HepG2 (cell line): ENCODE measurements around the gene GJD3. TPM values are rescaled to one million over a fixed set of nuclear protein-coding genes. Genes with fewer than 3 reads are reported as not detected.

Experiments
- AHR ChIP-seq: IDR thresholded peaks from 2 replicates; pipeline ENCODE4 v1.6.1; 2018; ENCODE audit warnings: missing genetic modification reagents, missing compliant biosample characterization
- CAMTA2 ChIP-seq: sonication (generic); formaldehyde crosslinking; IDR thresholded peaks from 2 replicates; pipeline ENCODE4 v1.4.0; 2020; ENCODE audit warnings: mild to moderate bottlenecking, missing genetic modification reagents, borderline replicate concordance
- CTCF ChIP-seq: sonication (generic); formaldehyde crosslinking; IDR thresholded peaks from 2 replicates; pipeline ENCODE4 v1.5.0; 2020; ENCODE audit warnings: mild to moderate bottlenecking, missing genetic modification reagents, moderate library complexity
- FOXA1 ChIP-seq, 2 experiments: fragments of 450-650 bp in 1 of 2; sonication (generic) in 1 of 2; formaldehyde crosslinking in 1 of 2; IDR thresholded peaks; 2 replicates each; pipeline versions ENCODE4 v1.4.0 to v1.6.1; 2016 to 2020; ENCODE audit warnings: missing genetic modification reagents in 1 of 2
- HMG20B ChIP-seq: conservative IDR thresholded peaks from 2 replicates; pipeline ENCODE4 v1.6.1; 2016; ENCODE audit warnings: missing genetic modification reagents, missing compliant biosample characterization
- LRRFIP1 ChIP-seq: sonication (generic); formaldehyde crosslinking; conservative IDR thresholded peaks from 2 replicates; pipeline ENCODE4 v1.4.0; 2020; ENCODE audit warnings: missing genetic modification reagents
- MYNN ChIP-seq: sonication (generic); formaldehyde crosslinking; IDR thresholded peaks from 2 replicates; pipeline ENCODE4 v1.4.0; 2020; ENCODE audit warnings: mild to moderate bottlenecking, low read depth, missing genetic modification reagents
- NKX3-1 ChIP-seq: sonication (generic); formaldehyde crosslinking; IDR thresholded peaks from 2 replicates; pipeline ENCODE4 v1.5.0; 2020; ENCODE audit warnings: missing genetic modification reagents
- PHF8 ChIP-seq: sonication (generic); formaldehyde crosslinking; IDR thresholded peaks from 2 replicates; pipeline ENCODE4 v1.5.0; 2020; ENCODE audit warnings: missing genetic modification reagents
- SNAPC5 ChIP-seq: sonication (generic); formaldehyde crosslinking; IDR thresholded peaks from 2 replicates; pipeline ENCODE4 v1.8.1; 2023; ENCODE audit warnings: mild to moderate bottlenecking, missing genetic modification reagents, borderline replicate concordance
- ZNF329 ChIP-seq: sonication (generic); formaldehyde crosslinking; IDR thresholded peaks from 2 replicates; pipeline ENCODE4 v1.9.0; 2021; ENCODE audit warnings: low read depth, mild to moderate bottlenecking, missing genetic modification reagents
- ZNF430 ChIP-seq: sonication (generic); formaldehyde crosslinking; IDR thresholded peaks from 2 replicates; pipeline ENCODE4 v1.9.0; 2021; ENCODE audit warnings: mild to moderate bottlenecking, missing genetic modification reagents
- ZNF512 ChIP-seq: sonication (generic); formaldehyde crosslinking; IDR thresholded peaks from 2 replicates; pipeline ENCODE4 v1.4.0; 2020; ENCODE audit warnings: mild to moderate bottlenecking, missing genetic modification reagents
- ZNF564 ChIP-seq: sonication (generic); formaldehyde crosslinking; IDR thresholded peaks from 2 replicates; pipeline ENCODE4 v1.8.1; 2023; ENCODE audit warnings: mild to moderate bottlenecking, missing genetic modification reagents
- ZNF577 ChIP-seq: sonication (generic); formaldehyde crosslinking; IDR thresholded peaks from 2 replicates; pipeline ENCODE4 v1.4.0; 2020; ENCODE audit warnings: mild to moderate bottlenecking, low read depth, missing genetic modification reagents, borderline replicate concordance
- ZNF619 ChIP-seq: sonication (generic); formaldehyde crosslinking; IDR thresholded peaks from 2 replicates; pipeline ENCODE4 v1.4.0; 2020; ENCODE audit warnings: mild to moderate bottlenecking, missing genetic modification reagents
- ZNF704 ChIP-seq: sonication (generic); formaldehyde crosslinking; IDR thresholded peaks from 2 replicates; pipeline ENCODE4 v1.8.1; 2023; ENCODE audit warnings: mild to moderate bottlenecking, inconsistent platforms, moderate library complexity, missing genetic modification reagents, borderline replicate concordance
- ZNF800 ChIP-seq: sonication (generic); formaldehyde crosslinking; IDR thresholded peaks from 2 replicates; pipeline ENCODE4 v1.4.0; 2020; ENCODE audit warnings: missing genetic modification reagents
- polyA plus RNA-seq, 8 experiments: library from polyadenylated mRNA; depleted of rRNA in 3 of 8; stranded (reverse) in 7 of 8; unstranded in 1 of 8; fragments of >200 nt; fragmentation: Illumina TruSeq in 4 of 8; extraction: Trizol in 4 of 8; gene quantifications; 2 replicates each; pipeline versions ENCODE4 v1.2.1 to v1.2.3, GENCODE V29; 2011 to 2016; ENCODE audit warnings: low read depth in 4 of 8, missing spikeins in 1 of 8, mixed read lengths in 1 of 8; ENCODE audit not compliant: insufficient read depth in 1 of 8
- total RNA-seq, 5 experiments: library from RNA; depleted of rRNA; stranded (reverse); fragments of >200 nt; fragmentation: Illumina TruSeq; extraction: Trizol; gene quantifications; 2 replicates each; pipeline ENCODE4 v1.2.3, GENCODE V29; 2016; ENCODE audit warnings: low read depth in 1 of 5

Gene GJD3
- total and polyA plus RNA-seq, 2 of the 13 experiments (the other 11 are each of a cell fraction or from before 2014, with no cell fraction given) = not detected

- no peak; the same call in 1 of the 2 replicates for TF ChIP-seq ZNF564
- no peak for TF ChIP-seq MYNN (CRISPR knock-in tag)
- no peak for TF ChIP-seq ZNF704 (CRISPR knock-in tag)
- TF ChIP-seq LRRFIP1 = no peak
- peak; percentile 93 for TF ChIP-seq ZNF800 (CRISPR knock-in tag)
- no peak; the same call in 1 of the 2 replicates for TF ChIP-seq CTCF
- peak; percentile 28; the same call in 1 of the 2 replicates for TF ChIP-seq PHF8 (CRISPR knock-in tag)
- no peak for TF ChIP-seq FOXA1 (IDR thresholded peaks at IDR 0.05)
- TF ChIP-seq FOXA1 (CRISPR knock-in tag; IDR thresholded peaks at IDR 0.05) = no peak
- TF ChIP-seq SNAPC5 (CRISPR knock-in tag) = no peak
- no peak for TF ChIP-seq ZNF619 (CRISPR knock-in tag)
- TF ChIP-seq ZNF512 (CRISPR knock-in tag) = no peak
- TF ChIP-seq ZNF329 (CRISPR knock-in tag) = no peak
- TF ChIP-seq NKX3-1 (CRISPR knock-in tag) = no peak
- TF ChIP-seq ZNF430 = no peak
- no peak for TF ChIP-seq HMG20B
- no peak for TF ChIP-seq CAMTA2 (CRISPR knock-in tag)
- TF ChIP-seq AHR (CRISPR knock-in tag) = no peak
- no peak for TF ChIP-seq ZNF577
Observed at GRCh38 chr17:40363111-40363827, 1.3 kb downstream of the GJD3 start (continued).
